Measurements from ENCODE around the gene FPGS.

The FPGS gene

DNA sequence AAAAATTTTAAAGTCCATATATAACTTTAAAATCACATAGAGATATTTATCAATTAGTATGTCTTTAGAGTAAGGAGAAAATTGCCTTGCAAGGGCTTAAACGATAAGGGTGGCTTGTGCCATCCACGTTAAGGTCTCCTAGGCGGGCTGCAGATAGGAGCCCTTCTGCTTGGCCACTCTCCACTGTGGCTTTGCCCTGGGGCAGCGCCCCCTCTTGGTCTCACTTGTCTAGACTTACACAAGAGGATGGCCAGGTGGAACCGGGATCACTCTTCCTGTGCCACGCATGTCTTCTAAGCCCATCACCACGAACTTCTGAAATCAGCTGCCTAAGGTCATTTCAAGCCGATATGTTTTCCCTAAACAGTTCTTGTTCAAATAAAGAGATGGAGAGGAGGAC, 2.9 kb downstream of the FPGS start:
- Histone ChIP-seq H3K27ac (ENCODE audit: low read depth, low read length, severe bottlenecking) (no peak overlapping the region), H3K36me3 (ENCODE audit: control insufficient read depth, insufficient read depth, low read length) (peaks cover 49% of the 10 kb centered on the region), H3K9me3 (ENCODE audit: control insufficient read depth, low read length) (no peaks in the 10 kb centered on the region), H3K4me3 (ENCODE audit: extremely low read depth, insufficient read depth, low read length, poor library complexity, severe bottlenecking) (no peak overlapping the region), H3K4me1 (ENCODE audit: control insufficient read depth, insufficient read depth, low read length, poor library complexity, severe bottlenecking) (no peaks in the 10 kb centered on the region)
- WGBS, 2 experiments (ENCODE audit: insufficient coverage in 2 of 2): 77 to 80% methylated on average over 6 to 7 of the region's 8 CpGs

DNA sequence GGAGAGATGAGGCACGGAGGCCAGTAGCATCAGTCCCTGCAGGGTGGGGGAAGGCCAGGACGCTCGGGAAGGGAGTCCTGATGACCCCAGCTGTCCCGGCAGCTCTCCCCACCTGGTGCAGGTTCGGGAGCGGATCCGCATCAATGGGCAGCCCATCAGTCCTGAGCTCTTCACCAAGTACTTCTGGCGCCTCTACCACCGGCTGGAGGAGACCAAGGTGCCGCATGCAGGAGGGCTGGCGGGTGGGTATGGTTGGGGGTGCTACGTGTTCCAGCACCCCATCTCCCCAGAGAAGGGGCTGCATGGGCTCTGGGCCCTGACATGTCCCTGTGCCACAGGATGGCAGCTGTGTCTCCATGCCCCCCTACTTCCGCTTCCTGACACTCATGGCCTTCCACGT, 4.2 kb downstream of the FPGS start:
- Histone ChIP-seq H3K27ac (ENCODE audit: low read depth, low read length, severe bottlenecking) (no peak overlapping the region), H3K9me3 (ENCODE audit: control insufficient read depth, low read length) (no peaks in the 10 kb centered on the region), H3K4me1 (ENCODE audit: control insufficient read depth, insufficient read depth, low read length, poor library complexity, severe bottlenecking) (no peaks in the 10 kb centered on the region), H3K4me3 (ENCODE audit: extremely low read depth, insufficient read depth, low read length, poor library complexity, severe bottlenecking) (no peak overlapping the region), H3K36me3 (ENCODE audit: control insufficient read depth, insufficient read depth, low read length) (peaks cover 54% of the 10 kb centered on the region)
- 94 to 97% methylated on average over 12 to 14 of the region's 14 CpGs for WGBS, 2 experiments (ENCODE audit: insufficient coverage in 2 of 2)

DNA sequence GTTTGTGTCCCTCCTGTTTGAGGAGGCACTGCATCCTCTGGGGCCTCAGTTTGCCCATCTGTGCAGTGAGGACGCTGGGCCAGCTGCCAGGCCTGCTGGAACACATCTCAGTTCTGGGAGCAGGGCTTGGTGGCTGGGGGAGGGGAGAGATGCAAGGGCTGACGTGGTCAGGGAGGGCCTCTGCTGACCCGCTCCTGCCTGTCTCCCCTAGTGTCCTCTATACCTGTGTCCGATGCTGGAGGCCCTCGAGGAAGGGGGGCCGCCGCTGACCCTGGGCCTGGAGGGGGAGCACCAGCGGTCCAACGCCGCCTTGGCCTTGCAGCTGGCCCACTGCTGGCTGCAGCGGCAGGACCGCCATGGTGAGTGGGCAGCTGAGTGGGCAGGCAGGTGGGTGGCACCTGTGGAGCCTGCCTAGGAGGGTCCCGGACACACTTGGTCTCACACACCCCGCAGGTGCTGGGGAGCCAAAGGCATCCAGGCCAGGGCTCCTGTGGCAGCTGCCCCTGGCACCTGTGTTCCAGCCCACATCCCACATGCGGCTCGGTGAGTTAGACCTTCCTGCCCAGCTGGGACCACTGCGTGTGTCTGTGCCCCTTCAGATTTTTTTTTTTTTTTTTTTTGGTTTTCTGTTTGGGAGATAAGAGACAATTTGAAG, 5.8 kb downstream of the FPGS start:
- H3K4me1 ChIP-seq (ENCODE audit: control insufficient read depth, insufficient read depth, low read length, poor library complexity, severe bottlenecking): no peaks in the 10 kb centered on the region
- H3K36me3 ChIP-seq (ENCODE audit: control insufficient read depth, insufficient read depth, low read length): peaks cover 69% of the 10 kb centered on the region
- 96 to 97% methylated on average over 10 to 14 of the region's 17 CpGs for WGBS, 2 experiments (ENCODE audit: insufficient coverage in 2 of 2)
- no peak overlapping the region for H3K27ac ChIP-seq (ENCODE audit: low read depth, low read length, severe bottlenecking)
- H3K9me3 ChIP-seq (ENCODE audit: control insufficient read depth, low read length): no peaks in the 10 kb centered on the region
- no peak overlapping the region for H3K4me3 ChIP-seq (ENCODE audit: extremely low read depth, insufficient read depth, low read length, poor library complexity, severe bottlenecking)

DNA sequence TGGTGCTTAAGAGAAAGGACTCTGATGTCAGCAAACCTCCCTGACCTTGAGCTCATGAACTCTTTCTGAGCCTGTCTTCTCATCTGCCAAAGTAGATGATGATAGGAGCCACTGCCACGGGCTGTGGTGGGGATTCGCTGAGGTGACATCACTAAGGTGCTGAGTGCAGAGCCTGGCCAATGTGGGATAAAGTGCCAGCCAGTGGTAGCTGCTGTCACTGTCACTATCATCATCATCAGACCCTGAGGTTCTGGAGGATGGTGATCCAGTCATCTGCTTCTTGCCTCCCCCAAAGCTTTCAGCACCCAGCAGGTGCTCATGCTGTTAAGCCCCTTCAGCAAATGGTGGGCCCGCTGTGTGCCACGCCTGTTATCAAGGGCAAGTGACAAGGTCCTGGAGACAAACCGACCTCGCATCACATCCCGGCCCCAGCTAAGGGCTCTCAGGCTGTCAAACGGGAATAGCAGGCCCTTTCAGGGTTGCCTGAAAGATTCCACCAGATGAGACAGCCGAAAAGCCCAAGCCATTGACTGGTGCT, 6.4 kb downstream of the FPGS start:
- WGBS, 2 experiments (ENCODE audit: insufficient coverage in 2 of 2): 82% methylated on average over 7 to 8 of the region's 9 CpGs
- H3K4me3 ChIP-seq (ENCODE audit: extremely low read depth, insufficient read depth, low read length, poor library complexity, severe bottlenecking): no peak overlapping the region
- H3K27ac ChIP-seq (ENCODE audit: low read depth, low read length, severe bottlenecking): no peak overlapping the region
- H3K4me1 ChIP-seq (ENCODE audit: control insufficient read depth, insufficient read depth, low read length, poor library complexity, severe bottlenecking): no peaks in the 10 kb centered on the region
- H3K36me3 ChIP-seq (ENCODE audit: control insufficient read depth, insufficient read depth, low read length): peaks cover 74% of the 10 kb centered on the region
- no peaks in the 10 kb centered on the region for H3K9me3 ChIP-seq (ENCODE audit: control insufficient read depth, low read length)

DNA sequence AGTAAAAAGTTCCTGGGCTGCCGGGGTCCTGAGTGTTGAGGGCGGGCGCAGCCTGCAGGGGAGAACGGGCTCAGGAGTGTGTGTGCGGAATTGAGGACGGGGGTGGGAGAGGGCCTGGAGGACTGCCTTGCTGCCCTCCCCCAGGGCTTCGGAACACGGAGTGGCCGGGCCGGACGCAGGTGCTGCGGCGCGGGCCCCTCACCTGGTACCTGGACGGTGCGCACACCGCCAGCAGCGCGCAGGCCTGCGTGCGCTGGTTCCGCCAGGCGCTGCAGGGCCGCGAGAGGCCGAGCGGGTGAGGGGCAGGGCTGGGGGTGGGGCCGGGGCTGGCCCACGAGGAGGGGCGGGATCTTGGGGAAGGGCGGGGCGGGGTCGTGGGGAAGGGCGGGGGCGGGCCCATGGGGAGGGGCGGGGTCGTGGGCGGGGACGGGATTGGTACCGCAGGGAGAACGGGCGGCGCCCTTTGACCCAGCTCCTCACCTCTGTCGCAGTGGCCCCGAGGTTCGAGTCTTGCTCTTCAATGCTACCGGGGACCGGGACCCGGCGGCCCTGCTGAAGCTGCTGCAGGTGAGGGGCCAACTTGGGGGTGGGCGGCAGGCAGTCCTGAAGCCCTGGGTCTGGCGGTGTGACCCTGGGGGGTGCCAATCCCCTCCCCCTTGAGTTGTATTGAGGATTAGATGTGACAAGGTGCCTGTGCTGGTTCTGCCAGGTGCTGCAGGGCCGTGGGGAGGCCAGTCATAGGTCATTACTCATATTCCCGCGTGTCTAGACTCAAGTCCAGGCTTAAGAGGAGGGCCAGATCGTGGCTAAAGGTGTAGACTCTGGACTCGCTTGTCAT, 7.1 kb downstream of the FPGS start:
- Histone ChIP-seq H3K36me3 (ENCODE audit: control insufficient read depth, insufficient read depth, low read length) (peaks cover 74% of the 10 kb centered on the region), H3K4me1 (ENCODE audit: control insufficient read depth, insufficient read depth, low read length, poor library complexity, severe bottlenecking) (no peaks in the 10 kb centered on the region), H3K9me3 (ENCODE audit: control insufficient read depth, low read length) (no peaks in the 10 kb centered on the region), H3K27ac (ENCODE audit: low read depth, low read length, severe bottlenecking) (no peak overlapping the region), H3K4me3 (ENCODE audit: extremely low read depth, insufficient read depth, low read length, poor library complexity, severe bottlenecking) (no peak overlapping the region)
- 45 to 46% methylated on average over 24 to 27 of the region's 57 CpGs for WGBS, 2 experiments (ENCODE audit: insufficient coverage in 2 of 2)

DNA sequence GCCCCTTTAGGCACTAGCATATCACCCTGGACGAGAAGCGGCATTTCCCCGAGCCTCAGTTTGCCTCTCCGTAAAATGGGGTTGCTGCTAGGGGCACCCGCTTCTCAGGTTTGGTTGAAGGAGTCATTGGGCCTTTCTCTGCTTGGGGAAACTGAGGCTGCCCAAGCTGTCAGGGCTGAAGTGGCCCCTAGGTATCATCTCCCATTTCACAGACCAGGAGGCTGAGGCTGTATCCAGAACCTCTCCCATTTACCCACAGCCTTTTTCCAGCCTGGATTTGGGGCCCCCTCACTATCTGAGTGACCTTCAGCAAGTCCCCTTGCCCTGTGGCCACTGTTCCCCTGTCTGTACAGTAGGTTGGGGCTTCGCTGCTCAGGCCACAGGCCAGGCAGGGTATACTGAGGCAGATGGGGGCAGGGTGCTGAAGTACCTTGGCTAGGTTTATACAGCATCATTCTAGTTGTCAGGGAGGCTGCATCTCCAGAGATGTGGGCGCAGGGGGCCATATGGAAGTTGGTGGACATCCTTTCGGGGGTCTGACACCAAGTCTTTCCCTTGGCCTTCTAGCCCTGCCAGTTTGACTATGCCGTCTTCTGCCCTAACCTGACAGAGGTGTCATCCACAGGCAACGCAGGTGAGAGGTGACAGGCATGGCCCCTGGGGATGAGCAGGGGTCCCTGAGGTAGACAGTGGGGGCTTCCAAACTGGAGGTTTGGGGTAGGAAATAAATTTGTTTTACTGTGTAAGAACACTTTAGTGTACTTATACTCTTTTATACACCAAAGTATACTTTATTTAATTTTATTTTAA, 7.9 kb downstream of the FPGS start:
- Histone ChIP-seq H3K27ac (ENCODE audit: low read depth, low read length, severe bottlenecking) (no peak overlapping the region), H3K36me3 (ENCODE audit: control insufficient read depth, insufficient read depth, low read length) (peaks cover 70% of the 10 kb centered on the region), H3K4me3 (ENCODE audit: extremely low read depth, insufficient read depth, low read length, poor library complexity, severe bottlenecking) (no peak overlapping the region), H3K4me1 (ENCODE audit: control insufficient read depth, insufficient read depth, low read length, poor library complexity, severe bottlenecking) (no peaks in the 10 kb centered on the region), H3K9me3 (ENCODE audit: control insufficient read depth, low read length) (no peaks in the 10 kb centered on the region)
- 95% methylated on average over 6 to 8 of the region's 10 CpGs for WGBS, 2 experiments (ENCODE audit: insufficient coverage in 2 of 2)

DNA sequence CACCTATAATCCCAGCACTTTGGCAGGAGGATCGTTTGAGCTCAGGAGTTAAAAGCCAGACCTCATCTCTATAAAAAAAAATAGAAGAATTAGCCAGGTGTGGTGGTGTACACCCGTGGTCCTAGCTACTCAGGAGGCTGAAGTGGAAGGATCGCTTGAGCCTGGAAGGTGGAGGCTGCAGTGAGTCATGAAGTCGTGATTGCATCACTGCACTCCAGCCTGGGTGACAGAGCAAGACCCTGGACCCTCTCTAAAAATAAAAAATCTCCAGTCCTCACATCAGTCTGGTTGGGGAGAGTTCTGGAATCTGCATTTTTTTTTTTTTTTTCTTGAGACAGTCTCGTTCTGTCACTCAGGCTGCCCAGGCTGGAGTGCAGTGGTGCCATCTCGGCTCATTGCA, 9.3 kb downstream of the FPGS start:
- no peak overlapping the region for H3K27ac ChIP-seq (ENCODE audit: low read depth, low read length, severe bottlenecking)
- WGBS, 2 experiments (ENCODE audit: insufficient coverage in 2 of 2): 100% methylated on average over 3 to 4 of the region's 6 CpGs
- no peaks in the 10 kb centered on the region for H3K4me1 ChIP-seq (ENCODE audit: control insufficient read depth, insufficient read depth, low read length, poor library complexity, severe bottlenecking)
- H3K9me3 ChIP-seq (ENCODE audit: control insufficient read depth, low read length): no peaks in the 10 kb centered on the region
- peaks cover 60% of the 10 kb centered on the region for H3K36me3 ChIP-seq (ENCODE audit: control insufficient read depth, insufficient read depth, low read length)
- no peak overlapping the region for H3K4me3 ChIP-seq (ENCODE audit: extremely low read depth, insufficient read depth, low read length, poor library complexity, severe bottlenecking)

DNA sequence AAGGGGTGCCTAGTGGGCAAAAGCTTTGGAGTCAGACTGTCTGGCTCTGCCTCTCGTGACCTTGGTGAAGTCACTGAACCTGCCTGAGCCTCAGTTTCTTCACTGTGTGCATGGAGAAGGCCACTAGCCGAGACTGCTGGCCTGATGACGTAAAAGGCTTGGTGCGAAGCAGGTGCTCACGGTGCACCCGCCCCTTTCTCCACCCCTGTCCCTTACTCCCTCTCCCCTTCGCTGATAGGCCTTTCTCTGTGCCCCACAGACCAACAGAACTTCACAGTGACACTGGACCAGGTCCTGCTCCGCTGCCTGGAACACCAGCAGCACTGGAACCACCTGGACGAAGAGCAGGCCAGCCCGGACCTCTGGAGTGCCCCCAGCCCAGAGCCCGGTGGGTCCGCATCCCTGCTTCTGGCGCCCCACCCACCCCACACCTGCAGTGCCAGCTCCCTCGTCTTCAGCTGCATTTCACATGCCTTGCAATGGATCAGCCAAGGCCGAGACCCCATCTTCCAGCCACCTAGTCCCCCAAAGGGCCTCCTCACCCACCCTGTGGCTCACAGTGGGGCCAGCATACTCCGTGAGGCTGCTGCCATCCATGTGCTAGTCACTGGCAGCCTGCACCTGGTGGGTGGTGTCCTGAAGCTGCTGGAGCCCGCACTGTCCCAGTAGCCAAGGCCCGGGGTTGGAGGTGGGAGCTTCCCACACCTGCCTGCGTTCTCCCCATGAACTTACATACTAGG, 10.4 kb downstream of the FPGS start:
- Histone ChIP-seq H3K4me3 (ENCODE audit: extremely low read depth, insufficient read depth, low read length, poor library complexity, severe bottlenecking) (no peak overlapping the region), H3K27ac (ENCODE audit: low read depth, low read length, severe bottlenecking) (no peak overlapping the region), H3K9me3 (ENCODE audit: control insufficient read depth, low read length) (no peaks in the 10 kb centered on the region), H3K4me1 (ENCODE audit: control insufficient read depth, insufficient read depth, low read length, poor library complexity, severe bottlenecking) (no peaks in the 10 kb centered on the region), H3K36me3 (ENCODE audit: control insufficient read depth, insufficient read depth, low read length) (peaks cover 54% of the 10 kb centered on the region)
- WGBS, 2 experiments (ENCODE audit: insufficient coverage in 2 of 2): 96 to 97% methylated on average over 16 to 19 of the region's 19 CpGs

DNA sequence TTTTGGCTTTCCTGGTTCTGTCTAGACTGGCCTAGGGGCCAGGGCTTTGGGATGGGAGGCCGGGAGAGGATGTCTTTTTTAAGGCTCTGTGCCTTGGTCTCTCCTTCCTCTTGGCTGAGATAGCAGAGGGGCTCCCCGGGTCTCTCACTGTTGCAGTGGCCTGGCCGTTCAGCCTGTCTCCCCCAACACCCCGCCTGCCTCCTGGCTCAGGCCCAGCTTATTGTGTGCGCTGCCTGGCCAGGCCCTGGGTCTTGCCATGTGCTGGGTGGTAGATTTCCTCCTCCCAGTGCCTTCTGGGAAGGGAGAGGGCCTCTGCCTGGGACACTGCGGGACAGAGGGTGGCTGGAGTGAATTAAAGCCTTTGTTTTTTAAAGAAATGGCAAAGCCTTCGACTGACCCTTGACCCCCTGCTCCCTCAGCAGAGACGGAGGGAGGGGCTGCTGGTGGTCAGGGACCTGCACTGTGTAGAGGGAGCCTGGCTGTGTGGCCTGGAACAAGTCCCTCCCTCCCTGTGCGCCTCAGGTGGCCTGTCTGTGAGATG, 11.1 kb downstream of the FPGS start:
- Histone ChIP-seq H3K4me1 (ENCODE audit: control insufficient read depth, insufficient read depth, low read length, poor library complexity, severe bottlenecking) (no peaks in the 10 kb centered on the region), H3K4me3 (ENCODE audit: extremely low read depth, insufficient read depth, low read length, poor library complexity, severe bottlenecking) (no peak overlapping the region), H3K9me3 (ENCODE audit: control insufficient read depth, low read length) (no peaks in the 10 kb centered on the region), H3K27ac (ENCODE audit: low read depth, low read length, severe bottlenecking) (no peak overlapping the region), H3K36me3 (ENCODE audit: control insufficient read depth, insufficient read depth, low read length) (peaks cover 51% of the 10 kb centered on the region)
- WGBS, 2 experiments (ENCODE audit: insufficient coverage in 2 of 2): 91 to 97% methylated on average over 5 to 6 of the region's 9 CpGs

Data from mesodermal cell (in vitro differentiated cells).